HepG2 (cell line): ENCODE results near the gene MCRIP2. TPM values are rescaled to one million over a fixed set of nuclear protein-coding genes. Genes with fewer than 3 reads are reported as not detected.

ENCODE experiments used
- DR1 ChIP-seq: sonication (generic); formaldehyde crosslinking; IDR thresholded peaks from 2 replicates; pipeline ENCODE4 v1.8.0; 2021; ENCODE audit warnings: mild to moderate bottlenecking, missing genetic modification reagents, inconsistent platforms
- E2F1 ChIP-seq: sonication (generic); formaldehyde crosslinking; IDR thresholded peaks from 2 replicates; pipeline ENCODE4 v1.5.0; 2020; ENCODE audit warnings: missing genetic modification reagents
- IKZF4 ChIP-seq: sonication (generic); formaldehyde crosslinking; IDR thresholded peaks from 2 replicates; pipeline ENCODE4 v1.5.1; 2020; ENCODE audit warnings: borderline replicate concordance, mild to moderate bottlenecking, low read depth, missing genetic modification reagents; ENCODE audit errors: not compliant biosample characterization
- NR2F1 ChIP-seq, 2 experiments: fragments of 450-650 bp in 1 of 2; formaldehyde crosslinking in 1 of 2; IDR thresholded peaks; 2 replicates each; pipeline versions ENCODE4 v1.5.0 to v1.6.1; 2016 to 2020; ENCODE audit warnings: mild to moderate bottlenecking in 1 of 2, missing compliant biosample characterization in 1 of 2, missing genetic modification reagents in 1 of 2, moderate library complexity in 1 of 2
- PHF21A ChIP-seq: sonication (generic); formaldehyde crosslinking; IDR thresholded peaks from 2 replicates; pipeline ENCODE4 v1.5.0; 2020; ENCODE audit warnings: mild to moderate bottlenecking, missing genetic modification reagents
- SKIL ChIP-seq: sonication (generic); formaldehyde crosslinking; IDR thresholded peaks from 2 replicates; pipeline ENCODE4 v1.8.0; 2022; ENCODE audit warnings: missing genetic modification reagents, mild to moderate bottlenecking, moderate library complexity, borderline replicate concordance
- SMAD9 ChIP-seq: sonication (generic); formaldehyde crosslinking; IDR thresholded peaks from 2 replicates; pipeline ENCODE4 v1.5.1; 2020; ENCODE audit warnings: mild to moderate bottlenecking, missing genetic modification reagents
- ZBTB21 ChIP-seq: sonication (generic); formaldehyde crosslinking; IDR thresholded peaks from 2 replicates; pipeline ENCODE4 v1.4.0; 2020; ENCODE audit warnings: missing genetic modification reagents
- ZNF225 ChIP-seq: sonication (generic); formaldehyde crosslinking; IDR thresholded peaks from 2 replicates; pipeline ENCODE4 v1.4.0; 2020; ENCODE audit warnings: mild to moderate bottlenecking, missing genetic modification reagents
- ZNF281 ChIP-seq: sonication (generic); formaldehyde crosslinking; IDR thresholded peaks from 2 replicates; pipeline ENCODE4 v1.4.0; 2020; ENCODE audit warnings: missing genetic modification reagents, borderline replicate concordance
- polyA plus RNA-seq, 8 experiments: library from polyadenylated mRNA; depleted of rRNA in 3 of 8; stranded (reverse) in 7 of 8; unstranded in 1 of 8; fragments of >200 nt; fragmentation: Illumina TruSeq in 4 of 8; extraction: Trizol in 4 of 8; gene quantifications; 2 replicates each; pipeline versions ENCODE4 v1.2.1 to v1.2.3, GENCODE V29; 2011 to 2016; ENCODE audit warnings: low read depth in 4 of 8, missing spikeins in 1 of 8, mixed read lengths in 1 of 8; ENCODE audit not compliant: insufficient read depth in 1 of 8
- total RNA-seq, 5 experiments: library from RNA; depleted of rRNA; stranded (reverse); fragments of >200 nt; fragmentation: Illumina TruSeq; extraction: Trizol; gene quantifications; 2 replicates each; pipeline ENCODE4 v1.2.3, GENCODE V29; 2016; ENCODE audit warnings: low read depth in 1 of 5
- TF ChIP-seq, protein P1 (sequence below): sonication (generic); formaldehyde crosslinking; IDR thresholded peaks from 2 replicates; pipeline ENCODE4 v1.4.0; 2020; ENCODE audit warnings: missing genetic modification reagents
- TF ChIP-seq, protein P2 (sequence below), 2 experiments: IDR thresholded peaks; 2 replicates each; pipeline ENCODE4 v1.6.1; 2011 to 2012; ENCODE audit warnings: low read length in 2 of 2, borderline replicate concordance in 1 of 2, low read depth in 1 of 2, mild to moderate bottlenecking in 1 of 2, moderate library complexity in 1 of 2
- TF ChIP-seq, protein P3 (sequence below): sonication (generic); formaldehyde crosslinking; IDR thresholded peaks from 2 replicates; pipeline ENCODE4 v1.5.1; 2020; ENCODE audit warnings: missing genetic modification reagents, mild to moderate bottlenecking, borderline replicate concordance

The MCRIP2 gene
- total and polyA plus RNA-seq, 2 of the 13 experiments (the other 11 are each of a cell fraction or from before 2014, with no cell fraction given): 39.6 to 76.7 TPM

DNA sequence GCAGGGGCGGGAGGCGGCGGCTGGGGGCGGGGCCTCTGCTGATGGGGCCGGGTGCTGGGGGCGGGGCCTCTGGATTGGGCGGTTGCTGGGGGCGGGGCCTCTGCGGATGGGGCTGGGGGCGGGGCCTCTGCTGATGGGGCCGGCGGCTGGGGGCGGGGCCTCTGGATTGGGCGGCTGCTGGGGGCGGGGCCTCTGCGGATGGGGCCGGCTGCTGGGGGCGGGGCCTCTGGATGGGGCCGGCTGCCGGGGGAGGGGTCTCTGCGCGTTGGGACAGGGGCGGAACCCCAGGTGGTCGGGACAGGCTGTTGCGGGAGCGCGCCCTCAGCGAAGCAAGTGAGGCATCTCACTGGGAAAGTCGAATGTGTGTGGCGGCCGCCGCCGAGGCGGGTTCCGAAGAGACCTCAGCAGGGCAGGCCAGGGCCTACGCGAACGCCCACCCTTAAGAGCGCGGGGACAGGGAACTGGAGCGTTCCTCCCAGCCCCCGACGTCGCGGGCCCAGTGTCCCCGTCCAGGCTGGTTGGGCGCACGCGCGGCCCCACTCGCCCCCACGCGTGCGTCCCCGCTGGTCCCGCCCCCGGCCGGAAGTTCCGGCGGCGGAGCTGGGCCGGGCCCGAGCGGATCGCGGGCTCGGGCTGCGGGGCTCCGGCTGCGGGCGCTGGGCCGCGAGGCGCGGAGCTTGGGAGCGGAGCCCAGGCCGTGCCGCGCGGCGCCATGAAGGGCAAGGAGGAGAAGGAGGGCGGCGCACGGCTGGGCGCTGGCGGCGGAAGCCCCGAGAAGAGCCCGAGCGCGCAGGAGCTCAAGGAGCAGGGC, 38.4 kb downstream of the MCRIP2 start, which contains the start of gene STUB1 (continued):
- TF ChIP-seq ZNF281 (CRISPR knock-in tag) (no peak), SKIL (CRISPR knock-in tag) (no peak), SMAD9 (CRISPR knock-in tag) (no peak), NR2F1 (CRISPR knock-in tag; IDR thresholded peaks at IDR 0.05) (no peak), PHF21A (CRISPR knock-in tag) (0 out of 2 replicates have a peak, but pooled peaks have one; percentile 27), ZNF225 (CRISPR knock-in tag) (no peak), IKZF4 (CRISPR knock-in tag) (no peak), DR1 (no peak), ZBTB21 (CRISPR knock-in tag) (no peak), E2F1 (CRISPR knock-in tag) (no peak)
- TF ChIP-seq, protein P1, sequence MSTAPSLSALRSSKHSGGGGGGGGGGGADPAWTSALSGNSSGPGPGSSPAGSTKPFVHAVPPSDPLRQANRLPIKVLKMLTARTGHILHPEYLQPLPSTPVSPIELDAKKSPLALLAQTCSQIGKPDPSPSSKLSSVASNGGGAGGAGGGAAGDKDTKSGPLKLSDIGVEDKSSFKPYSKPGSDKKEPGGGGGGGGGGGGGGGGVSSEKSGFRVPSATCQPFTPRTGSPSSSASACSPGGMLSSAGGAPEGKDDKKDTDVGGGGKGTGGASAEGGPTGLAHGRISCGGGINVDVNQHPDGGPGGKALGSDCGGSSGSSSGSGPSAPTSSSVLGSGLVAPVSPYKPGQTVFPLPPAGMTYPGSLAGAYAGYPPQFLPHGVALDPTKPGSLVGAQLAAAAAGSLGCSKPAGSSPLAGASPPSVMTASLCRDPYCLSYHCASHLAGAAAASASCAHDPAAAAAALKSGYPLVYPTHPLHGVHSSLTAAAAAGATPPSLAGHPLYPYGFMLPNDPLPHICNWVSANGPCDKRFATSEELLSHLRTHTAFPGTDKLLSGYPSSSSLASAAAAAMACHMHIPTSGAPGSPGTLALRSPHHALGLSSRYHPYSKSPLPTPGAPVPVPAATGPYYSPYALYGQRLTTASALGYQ (CRISPR knock-in tag): no peak
- TF ChIP-seq, protein P2, sequence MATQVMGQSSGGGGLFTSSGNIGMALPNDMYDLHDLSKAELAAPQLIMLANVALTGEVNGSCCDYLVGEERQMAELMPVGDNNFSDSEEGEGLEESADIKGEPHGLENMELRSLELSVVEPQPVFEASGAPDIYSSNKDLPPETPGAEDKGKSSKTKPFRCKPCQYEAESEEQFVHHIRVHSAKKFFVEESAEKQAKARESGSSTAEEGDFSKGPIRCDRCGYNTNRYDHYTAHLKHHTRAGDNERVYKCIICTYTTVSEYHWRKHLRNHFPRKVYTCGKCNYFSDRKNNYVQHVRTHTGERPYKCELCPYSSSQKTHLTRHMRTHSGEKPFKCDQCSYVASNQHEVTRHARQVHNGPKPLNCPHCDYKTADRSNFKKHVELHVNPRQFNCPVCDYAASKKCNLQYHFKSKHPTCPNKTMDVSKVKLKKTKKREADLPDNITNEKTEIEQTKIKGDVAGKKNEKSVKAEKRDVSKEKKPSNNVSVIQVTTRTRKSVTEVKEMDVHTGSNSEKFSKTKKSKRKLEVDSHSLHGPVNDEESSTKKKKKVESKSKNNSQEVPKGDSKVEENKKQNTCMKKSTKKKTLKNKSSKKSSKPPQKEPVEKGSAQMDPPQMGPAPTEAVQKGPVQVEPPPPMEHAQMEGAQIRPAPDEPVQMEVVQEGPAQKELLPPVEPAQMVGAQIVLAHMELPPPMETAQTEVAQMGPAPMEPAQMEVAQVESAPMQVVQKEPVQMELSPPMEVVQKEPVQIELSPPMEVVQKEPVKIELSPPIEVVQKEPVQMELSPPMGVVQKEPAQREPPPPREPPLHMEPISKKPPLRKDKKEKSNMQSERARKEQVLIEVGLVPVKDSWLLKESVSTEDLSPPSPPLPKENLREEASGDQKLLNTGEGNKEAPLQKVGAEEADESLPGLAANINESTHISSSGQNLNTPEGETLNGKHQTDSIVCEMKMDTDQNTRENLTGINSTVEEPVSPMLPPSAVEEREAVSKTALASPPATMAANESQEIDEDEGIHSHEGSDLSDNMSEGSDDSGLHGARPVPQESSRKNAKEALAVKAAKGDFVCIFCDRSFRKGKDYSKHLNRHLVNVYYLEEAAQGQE (IDR thresholded peaks at IDR 0.05; ENCODE audit: borderline replicate concordance in 1 of 2, low read depth in 1 of 2, low read length in 2 of 2): no peak
- TF ChIP-seq, protein P3, sequence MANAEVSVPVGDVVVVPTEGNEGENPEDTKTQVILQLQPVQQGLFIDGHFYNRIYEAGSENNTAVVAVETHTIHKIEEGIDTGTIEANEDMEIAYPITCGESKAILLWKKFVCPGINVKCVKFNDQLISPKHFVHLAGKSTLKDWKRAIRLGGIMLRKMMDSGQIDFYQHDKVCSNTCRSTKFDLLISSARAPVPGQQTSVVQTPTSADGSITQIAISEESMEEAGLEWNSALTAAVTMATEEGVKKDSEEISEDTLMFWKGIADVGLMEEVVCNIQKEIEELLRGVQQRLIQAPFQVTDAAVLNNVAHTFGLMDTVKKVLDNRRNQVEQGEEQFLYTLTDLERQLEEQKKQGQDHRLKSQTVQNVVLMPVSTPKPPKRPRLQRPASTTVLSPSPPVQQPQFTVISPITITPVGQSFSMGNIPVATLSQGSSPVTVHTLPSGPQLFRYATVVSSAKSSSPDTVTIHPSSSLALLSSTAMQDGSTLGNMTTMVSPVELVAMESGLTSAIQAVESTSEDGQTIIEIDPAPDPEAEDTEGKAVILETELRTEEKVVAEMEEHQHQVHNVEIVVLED (CRISPR knock-in tag): 0 out of 2 replicates have a peak, but pooled peaks have one; percentile 43
